ENCODE data around the gene KLF11.

The KLF11 gene

GRCh38 chr2:10094271-10094814 lies 51.0 kb downstream of the KLF11 start:
- Histone ChIP-seq H3K4me3 (no peak overlapping the region), H3K27ac (no peak overlapping the region)

GRCh38 chr2:10095175-10095574 lies 51.8 kb downstream of the KLF11 start:
- no peak overlapping the region for H3K4me3 ChIP-seq
- no peak overlapping the region for H3K27ac ChIP-seq

- Histone ChIP-seq H3K4me3 (no peak overlapping the region), H3K27ac (no peak overlapping the region)
Observed at GRCh38 chr2:10096641-10097040, 53.3 kb downstream of the KLF11 start.

GRCh38 chr2:10097352-10098148 lies 54.2 kb downstream of the KLF11 start:
- H3K27ac ChIP-seq, result no peak overlapping the region

GRCh38 chr2:10101491-10101890 lies 58.1 kb downstream of the KLF11 start:
- H3K4me3 ChIP-seq, result no peak overlapping the region
- no peak overlapping the region for H3K27ac ChIP-seq

More at GRCh38 chr2:10097352-10098148, 54.2 kb downstream of the KLF11 start:
- H3K4me3 ChIP-seq, result no peak overlapping the region

GRCh38 chr2:10103179-10103578 lies 59.8 kb downstream of the KLF11 start:
- H3K27ac ChIP-seq, result no peak overlapping the region
- H3K4me3 ChIP-seq, result no peak overlapping the region

All from skin epidermis (tissue), 12 donors.